ENCODE data around the gene PEPD. TPM values are rescaled to one million over a fixed set of nuclear protein-coding genes. Genes with fewer than 3 reads are reported as not detected.

Gene PEPD
- total RNA-seq, 1 experiment from 2014 or later, result 90.9 TPM

DNA sequence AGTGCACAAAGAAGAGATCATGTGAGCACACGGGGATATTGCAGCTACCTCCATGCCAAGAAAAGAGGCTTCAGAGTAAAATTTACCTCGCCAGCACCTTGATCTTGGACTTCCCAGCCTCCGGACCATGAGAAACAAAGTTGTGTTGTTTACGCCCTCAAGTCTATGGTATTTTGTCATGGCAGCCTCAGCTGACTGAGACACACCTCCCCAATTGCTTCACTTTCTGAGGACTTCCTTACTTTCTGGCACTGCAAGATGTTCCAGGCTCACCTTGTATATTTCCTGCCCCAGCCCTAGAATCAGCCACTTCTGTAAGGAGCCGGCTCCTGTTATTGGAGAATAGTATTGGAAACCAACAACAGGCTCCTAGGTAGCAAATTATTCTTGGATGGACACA lies 154.7 kb downstream of the PEPD start:
- no peak for DNase-seq (ENCODE audit: low read depth)

DNA sequence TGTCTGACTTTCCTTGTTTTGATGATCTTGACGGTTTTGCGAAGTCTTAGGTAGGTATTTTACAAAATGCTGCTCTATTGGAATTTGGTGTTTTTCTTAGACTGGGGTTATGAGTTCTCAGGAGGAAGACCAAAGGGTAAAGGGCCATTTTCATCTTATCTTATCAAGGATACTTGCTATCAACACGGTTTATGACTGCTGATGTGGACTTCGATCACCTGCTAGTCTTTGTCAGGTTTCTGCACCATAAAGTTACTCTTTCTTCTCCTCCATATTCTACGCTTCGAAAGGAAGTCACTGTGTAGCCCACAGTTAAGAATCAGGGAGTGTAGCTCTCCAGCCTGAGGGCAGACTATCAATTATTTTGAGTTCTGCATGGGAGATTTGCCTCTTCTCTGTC lies 155.5 kb downstream of the PEPD start:
- DNase-seq (ENCODE audit: low read depth), result no peak

DNA sequence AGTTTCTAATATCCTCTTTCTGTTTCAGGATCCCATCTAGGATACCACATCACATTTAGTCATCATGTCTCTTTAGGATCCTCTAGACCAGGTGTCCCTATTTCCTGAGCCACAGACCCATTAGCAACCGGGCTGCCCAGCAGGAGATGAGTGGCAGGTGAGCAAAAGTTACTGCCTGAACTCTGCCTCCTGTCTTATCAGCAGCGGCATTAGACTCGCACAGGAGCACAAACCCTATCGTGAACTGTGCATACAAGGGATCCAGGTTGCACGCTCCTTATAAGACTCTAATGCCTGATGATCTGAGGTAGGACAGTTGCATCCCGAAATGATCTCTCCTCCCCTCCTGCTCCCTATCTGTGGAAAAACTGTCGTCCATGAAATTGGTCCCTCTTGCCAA lies 155.9 kb downstream of the PEPD start:
- DNase-seq (ENCODE audit: low read depth), result no peak

DNA sequence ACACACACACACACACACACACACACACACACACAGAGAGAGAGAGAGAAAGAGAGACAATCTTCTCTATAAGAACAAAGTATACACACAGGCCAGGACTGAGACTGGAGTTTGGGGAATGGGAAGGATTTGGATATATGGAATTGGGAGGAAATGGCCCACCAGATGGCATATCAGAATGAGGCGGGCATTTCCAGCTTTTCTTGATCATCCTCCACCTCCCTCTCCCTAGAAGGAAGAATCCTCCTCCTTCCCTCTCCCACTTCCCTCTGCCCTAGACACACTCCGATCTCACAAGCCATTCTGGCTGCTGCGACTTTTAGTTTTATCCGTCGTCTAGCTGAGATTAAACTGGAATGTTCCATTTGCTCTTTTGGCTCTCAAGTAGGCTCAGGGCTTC lies 158.1 kb downstream of the PEPD start:
- DNase-seq (ENCODE audit: low read depth), result no peak

DNA sequence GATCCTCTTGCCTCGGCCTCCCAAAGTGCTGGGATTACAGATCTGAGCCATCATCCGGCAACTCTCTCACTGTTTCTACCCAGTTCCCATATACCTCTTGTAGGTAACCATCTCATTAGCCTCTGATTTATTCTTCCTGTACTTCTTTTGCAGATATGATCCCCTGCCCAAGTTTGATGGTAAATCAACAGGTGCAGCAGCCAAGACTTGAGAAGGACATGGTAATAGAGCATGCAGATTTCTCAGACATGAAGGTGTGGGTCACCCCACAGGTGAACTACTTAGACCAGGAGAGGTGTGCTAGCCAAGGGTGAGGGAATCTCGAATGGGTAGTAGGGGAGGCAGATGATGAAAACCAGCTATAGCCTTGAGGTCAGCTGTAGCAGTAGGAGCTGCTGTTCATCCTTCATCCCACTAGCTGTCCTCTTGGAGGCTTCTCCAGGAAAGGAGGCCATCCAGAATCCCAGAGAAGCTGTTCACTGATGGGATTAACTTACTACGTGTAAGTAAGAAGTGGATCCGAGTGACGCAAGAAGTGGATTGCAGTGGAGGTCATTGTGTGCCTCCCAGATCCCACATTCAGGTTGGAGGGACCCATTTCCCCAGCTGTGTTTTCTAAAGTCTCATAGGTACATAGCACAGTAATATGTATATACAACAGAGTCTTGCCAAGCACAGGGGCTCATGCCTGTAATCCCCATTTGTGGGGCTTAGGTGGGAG lies 158.9 kb downstream of the PEPD start:
- DNase-seq (ENCODE audit: low read depth), result no peak

DNA sequence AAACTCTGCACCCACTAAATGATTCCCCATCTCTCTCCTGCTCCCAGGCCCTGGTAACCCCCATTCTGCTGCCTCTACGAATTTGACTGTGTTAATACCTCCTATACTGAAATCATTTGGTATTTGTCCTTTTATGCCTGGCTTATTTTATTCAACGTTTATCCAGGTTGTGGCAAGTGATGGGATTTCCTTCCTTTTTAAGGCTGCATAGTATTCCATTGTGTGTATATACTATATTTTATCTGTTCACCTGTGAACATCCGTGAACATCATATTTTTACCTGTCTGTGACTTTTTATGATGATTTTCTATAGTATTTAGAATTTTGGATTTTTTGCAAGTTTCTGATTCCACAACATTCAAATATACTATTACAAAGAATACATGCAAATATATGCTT lies 162.0 kb downstream of the PEPD start:
- DNase-seq (ENCODE audit: low read depth), result no peak

DNA sequence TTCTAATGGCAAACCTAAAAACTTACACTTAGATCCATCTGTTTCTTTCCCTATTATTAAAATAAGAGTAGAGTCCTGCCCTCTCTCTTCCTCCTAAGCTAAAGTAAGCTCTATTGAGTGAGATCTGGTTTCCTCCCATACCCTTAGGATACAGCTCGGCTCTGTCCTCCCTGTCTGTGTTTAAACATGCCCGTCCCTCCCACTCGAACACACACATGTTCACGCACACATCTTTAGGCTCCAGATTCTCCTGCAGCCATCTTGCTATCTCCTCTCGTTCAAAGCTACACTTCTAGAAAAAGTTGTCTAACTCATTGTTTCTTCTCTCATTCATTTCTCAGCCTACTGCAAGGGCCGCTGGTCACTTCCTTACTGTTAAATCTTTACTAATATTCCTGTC lies 163.2 kb downstream of the PEPD start:
- no peak for DNase-seq (ENCODE audit: low read depth)

DNA sequence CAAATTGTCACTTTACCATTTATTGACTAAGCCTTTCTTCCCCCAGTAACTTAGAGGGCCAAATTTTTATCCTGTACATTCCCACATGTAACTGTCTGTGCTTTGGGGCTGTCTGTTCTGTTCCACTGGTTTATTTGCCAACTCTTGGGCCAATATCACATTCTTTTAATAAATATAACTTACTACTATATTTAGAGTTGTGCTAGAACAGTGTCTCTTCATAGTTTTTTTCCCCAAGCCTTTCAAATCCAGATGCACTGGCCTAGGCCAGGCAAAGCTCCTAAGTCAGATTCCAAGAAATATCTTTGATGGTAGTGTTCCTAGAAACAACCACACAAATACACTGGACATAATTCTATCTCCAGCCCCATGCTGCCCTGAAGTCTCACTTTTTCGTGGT lies 164.0 kb downstream of the PEPD start:
- DNase-seq (ENCODE audit: low read depth), result no peak

DNA sequence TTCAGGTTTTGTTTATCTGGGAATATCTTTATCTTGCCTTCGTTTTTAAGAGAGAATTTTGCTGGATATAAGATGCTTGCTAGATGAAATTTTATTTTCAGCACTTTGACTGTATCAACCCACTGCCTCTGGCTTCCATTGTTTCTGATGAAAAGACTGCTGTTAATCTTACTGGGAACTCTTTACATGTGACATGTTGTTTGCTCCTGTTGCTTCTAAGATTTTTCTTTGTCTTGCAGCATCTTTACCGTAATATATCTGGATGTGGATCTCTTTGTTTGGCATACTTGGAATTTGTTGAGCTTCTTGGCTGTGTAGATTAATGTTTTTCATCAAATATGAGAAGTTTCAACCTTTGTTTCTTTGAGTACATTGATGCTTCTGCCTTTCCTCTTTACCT lies 166.1 kb downstream of the PEPD start:
- no peak for DNase-seq (ENCODE audit: low read depth)

DNA sequence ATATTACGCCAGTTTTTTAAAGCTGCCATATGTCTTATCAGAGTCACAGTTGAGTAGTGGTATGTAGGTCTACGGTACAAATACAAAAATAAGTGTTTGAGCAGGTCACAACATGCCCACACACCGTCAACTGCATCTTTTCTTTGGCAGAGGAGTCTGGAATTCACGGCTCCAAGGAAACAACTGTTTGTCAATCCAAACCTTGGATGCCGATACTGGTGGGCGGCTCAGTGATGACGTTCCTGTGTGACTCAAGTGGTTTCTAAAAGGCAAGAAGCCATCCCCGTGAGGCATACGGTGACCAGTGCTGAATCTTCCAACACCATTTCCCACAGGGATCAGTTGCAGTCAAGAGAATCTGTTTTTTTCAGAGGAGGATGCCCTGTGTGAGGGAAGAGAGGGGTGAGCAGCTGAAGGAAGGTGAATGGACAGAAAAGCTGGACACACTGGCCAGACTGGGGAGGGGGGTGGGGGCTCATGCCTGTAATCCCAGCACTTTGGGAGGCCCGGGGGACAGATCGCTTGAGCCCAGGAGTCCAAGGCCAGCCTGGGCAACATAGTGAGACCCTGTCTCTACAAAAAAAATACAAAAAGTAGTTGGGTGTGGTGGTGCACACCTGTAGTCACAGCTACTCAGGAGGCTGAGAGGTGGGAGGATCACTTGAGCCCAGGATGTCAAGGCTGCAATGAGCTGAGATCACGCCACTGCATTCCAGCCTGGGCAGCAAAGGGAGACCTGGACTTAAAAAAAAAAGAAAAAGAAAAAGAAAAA lies 170.9 kb downstream of the PEPD start:
- DNase-seq (ENCODE audit: low read depth), result no peak

DNA sequence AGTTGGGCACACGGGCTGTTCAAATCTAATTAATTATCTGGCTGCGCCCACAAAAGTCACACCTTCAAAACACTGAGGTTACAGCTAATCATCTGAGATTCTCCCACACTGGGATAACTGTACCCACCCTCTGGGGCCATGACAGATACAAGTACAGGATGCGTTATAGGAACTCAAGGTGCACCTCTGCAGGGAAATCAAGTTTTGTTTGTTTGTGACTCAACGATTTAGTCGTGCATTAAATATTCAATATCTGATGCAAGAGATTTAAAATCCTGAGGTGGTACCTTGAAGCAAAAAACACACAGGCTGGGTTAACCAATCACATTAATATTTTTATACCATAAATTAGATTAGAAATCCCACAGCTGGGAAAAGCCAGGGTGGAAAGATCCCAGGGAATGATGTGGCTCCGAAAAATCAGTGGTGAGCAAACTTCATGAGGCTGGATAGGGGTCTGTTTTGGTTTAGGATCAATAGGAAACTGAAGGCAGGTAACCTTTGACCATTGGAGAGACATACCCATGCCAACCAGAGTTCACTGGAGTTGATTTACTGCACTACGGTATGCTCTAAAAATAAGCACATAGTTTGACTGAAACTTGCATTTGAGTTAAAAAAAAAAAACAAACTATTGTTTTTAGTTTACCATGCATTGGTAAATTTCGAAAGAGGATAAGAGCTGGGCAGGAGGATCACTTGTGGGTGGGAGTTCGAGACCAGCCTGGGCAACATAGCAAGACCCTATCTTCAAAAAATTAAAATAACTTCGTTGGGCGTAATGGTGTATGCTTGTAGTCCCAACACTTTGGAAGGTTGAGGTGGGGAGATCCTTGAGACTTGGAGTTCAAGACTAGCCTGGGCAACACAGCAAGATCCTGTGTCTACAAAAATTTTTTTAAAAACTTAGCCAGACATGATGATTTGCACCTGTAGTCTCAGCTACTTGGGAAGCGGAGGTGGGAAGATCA lies 172.0 kb downstream of the PEPD start:
- DNase-seq (ENCODE audit: low read depth), result no peak

DNA sequence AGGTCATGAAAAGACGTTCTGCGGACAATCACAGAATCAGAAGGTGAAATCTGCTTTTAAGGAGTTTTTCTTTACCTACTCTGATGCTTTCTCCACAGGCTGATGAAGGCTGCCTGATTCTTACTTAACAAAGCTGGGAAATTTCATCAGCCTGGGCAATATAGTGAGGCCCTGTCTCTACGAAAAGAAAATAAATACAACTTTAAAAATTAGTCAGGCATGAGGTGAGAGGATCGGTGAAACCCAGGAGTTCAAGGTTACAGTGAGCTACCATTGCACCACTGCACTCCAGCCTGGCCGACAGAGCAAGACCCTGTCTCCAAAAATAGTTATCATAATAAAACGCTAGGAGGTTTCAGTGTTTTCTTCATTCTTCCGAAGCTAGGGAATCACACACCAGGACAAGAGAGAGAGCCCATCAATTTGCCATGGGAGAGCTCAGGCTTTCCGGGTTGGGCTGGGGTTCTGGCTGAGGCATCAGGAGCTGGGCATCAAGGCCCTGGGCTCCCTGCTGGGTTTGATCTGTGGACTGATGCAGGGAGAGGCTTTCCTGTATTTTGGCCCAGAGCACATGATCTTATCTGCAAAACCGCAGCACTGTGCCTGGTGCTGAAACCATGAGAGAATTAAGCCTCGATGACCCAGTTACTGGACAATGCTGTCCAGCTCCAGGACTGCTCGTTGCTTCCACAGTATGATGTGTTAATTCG lies 173.1 kb downstream of the PEPD start:
- no peak for DNase-seq (ENCODE audit: low read depth)

DNA sequence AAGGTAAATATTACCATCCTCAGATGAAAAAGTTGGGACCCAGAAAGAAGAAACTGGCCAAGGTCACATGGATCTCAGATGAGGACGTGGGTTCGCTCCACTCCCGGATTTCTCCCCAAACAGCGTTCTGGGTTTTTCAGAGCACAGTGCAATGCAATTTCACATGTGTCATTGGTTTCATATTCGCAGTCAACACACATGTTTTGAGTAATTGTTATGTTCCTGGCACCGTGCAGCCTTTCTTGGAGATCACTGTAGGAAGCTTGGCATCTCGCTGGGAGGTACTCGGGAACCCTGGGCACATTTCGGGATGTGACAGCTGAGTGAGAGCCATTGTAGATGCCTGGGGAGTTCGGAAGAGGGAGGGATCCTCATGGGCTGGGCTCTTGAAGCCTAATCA lies 174.3 kb downstream of the PEPD start:
- no peak for DNase-seq (ENCODE audit: low read depth)

DNA sequence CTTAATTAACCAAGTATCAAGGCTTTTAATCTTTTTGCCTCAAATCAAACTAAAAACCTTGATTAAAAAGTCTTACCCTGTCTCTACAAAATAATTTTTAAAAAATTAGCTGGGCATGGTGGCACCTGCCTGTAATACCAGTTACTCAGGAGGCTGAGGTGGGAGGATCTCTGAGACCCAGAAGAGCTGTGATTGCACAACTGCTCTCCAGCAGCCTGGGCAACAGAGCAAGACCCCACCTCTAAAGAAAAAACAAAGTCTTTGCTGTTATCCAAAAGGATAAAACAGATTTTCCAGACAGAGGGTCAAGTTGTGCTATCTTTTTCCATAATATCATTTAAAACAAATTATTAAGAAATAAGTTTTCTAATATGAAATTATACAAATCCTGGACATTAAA lies 174.9 kb downstream of the PEPD start:
- no peak for DNase-seq (ENCODE audit: low read depth)

DNA sequence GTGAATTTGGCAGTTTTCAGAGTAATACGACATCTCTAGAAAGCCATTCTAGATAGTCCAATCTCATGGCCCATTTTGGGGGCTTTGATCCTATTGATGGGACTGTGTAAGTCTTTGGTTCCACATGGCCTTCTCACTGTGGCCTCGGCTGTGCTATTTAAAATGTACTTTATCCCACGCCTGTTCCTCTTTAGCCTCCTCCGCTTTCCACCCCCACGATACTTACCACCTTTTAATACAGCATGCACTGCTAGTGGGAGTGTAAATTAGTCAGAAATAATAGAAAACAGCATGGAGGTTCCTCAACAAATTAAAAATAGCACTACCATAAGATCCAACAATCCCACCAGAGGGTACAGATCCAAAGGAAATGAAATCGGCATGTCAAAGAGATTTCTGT lies 176.4 kb downstream of the PEPD start:
- DNase-seq (ENCODE audit: low read depth), result no peak

DNA sequence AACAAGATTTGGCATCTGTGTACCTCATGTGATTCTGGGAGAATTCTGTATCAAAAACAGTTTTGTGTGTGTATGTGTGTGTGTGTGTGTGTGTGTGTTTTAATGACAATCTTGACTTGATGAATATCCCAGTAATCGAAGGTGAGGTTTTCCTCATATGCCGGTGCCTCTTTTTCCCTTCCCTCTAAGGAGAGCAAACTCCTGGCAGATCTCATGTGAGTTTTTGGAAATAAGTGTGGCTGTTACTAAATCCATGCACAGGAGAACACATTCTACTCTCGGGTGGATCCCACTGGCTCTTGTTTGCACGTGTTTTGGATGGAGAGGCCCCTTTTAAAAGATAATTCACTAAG lies 177.0 kb downstream of the PEPD start:
- no peak for DNase-seq (ENCODE audit: low read depth)

DNA sequence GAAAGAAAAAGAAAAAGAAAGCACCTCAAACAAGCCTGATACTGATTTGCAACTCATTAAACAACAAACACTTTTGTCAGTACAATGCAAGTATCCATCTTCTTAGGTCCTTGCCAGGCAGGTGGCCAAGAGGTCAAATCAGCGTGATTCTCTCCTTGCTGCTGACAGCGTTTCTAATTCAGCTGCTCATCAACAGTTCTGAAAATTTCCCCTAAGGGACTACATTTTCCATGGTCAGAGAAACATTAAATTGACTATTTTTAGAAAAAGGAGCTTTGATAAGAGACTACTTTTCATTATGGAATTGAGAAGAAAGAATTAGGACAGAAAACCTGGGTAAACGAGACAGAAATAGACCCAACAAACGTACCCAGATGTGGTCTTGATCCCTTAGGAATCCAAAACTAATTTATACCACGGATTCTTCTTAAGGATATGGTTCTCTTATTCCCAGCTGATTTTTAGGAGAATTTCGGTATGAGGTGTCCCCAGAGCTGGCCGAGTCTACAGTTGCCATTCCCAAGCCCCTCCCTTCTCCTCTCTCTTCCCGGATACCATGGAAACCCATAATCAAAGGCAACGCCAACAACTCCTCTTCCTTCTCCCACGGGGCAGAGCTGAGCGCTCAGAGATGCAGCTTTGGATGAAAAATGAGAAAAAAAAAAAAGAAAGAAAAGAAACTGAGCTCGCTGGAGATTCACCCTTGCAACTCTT lies 177.6 kb downstream of the PEPD start:
- DNase-seq (ENCODE audit: low read depth), result no peak

DNA sequence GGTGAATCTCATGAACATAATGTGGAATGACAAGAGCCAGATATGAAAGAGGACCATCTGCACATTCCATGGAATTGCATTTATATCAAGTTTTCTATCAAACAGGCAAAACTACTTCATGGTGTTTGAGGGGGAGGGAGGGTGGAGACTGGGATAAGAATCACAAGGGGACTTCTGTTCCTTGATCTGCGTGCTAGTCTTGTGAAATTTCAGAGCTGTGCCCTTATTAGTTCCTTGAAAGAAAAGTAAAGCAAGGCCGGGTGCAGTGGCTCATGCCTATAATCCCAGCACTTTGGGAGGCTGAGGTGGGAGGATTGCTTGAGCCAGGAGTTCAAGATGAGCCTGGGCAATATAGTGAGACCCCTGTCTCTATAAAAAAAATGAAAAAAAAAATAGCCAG lies 178.3 kb downstream of the PEPD start:
- DNase-seq (ENCODE audit: low read depth), result no peak

DNA sequence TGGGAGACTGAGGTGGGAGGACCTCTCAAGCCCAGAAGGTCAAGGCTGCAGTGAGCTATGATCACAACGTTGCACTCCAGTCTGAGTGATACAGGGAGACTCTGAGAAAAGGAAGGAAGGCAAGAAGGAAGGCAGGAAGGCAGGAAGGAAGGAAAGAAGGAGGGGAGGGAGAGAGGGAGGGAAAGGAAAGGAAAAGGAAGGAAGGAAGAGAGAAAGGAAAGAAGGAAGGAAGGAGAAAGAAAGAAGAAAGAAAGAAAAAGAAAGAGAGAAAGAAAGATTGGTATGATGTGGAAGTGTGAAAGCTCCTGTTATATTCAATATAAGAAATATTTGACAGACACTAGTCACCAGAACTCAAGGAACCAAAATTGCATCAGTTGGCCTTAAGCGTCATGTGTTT lies 180.6 kb downstream of the PEPD start:
- DNase-seq (ENCODE audit: low read depth), result no peak

All from HT1080 (cell line).